Thyroid gland (tissue), 4 donors: ENCODE measurements around the gene EHBP1.
"Not testable (repeated sequence)": the region's sequence is repeated elsewhere in the genome, so short reads cannot be mapped to it uniquely, and the experiment has no call there.

Experiments
- CTCF ChIP-seq, 6 experiments: fragments of 200-600 bp in 3 of 6; fragments of 450-650 bp in 3 of 6; sonication (generic) in 3 of 6; IDR thresholded peaks; one replicate each; pipeline ENCODE4 v1.5.1; 2016 to 2019; ENCODE audit warnings: antibody characterized with exemption in 6 of 6, mild to moderate bottlenecking in 2 of 6, inconsistent platforms in 1 of 6, moderate library complexity in 1 of 6
- POLR2A ChIP-seq, 2 donors: fragments of 450-650 bp; IDR thresholded peaks; one replicate each; pipeline ENCODE4 v1.6.1; 2017; ENCODE audit warnings: antibody characterized with exemption in 2 of 2, mild to moderate bottlenecking in 2 of 2, moderate library complexity in 1 of 2

GRCh38 chr2:62713196-62713595, 7.7 kb downstream of the EHBP1 start:
- not testable (repeated sequence) for TF ChIP-seq CTCF, POLR2A (IDR thresholded peaks at IDR 0.05)
